Fibroblast of skin of left quadriceps (primary cell): ENCODE measurements around the gene FAAP100.

Source experiments
- DNase-seq, 2 experiments: peaks; one replicate each; pipeline ENCODE4 v3.0.0-alpha.2; 2013; ENCODE audit warnings: low read depth in 2 of 2

FAAP100 gene

GRCh38 chr17:81511804-81512561 lies 40.2 kb downstream of the FAAP100 start:
- DNase-seq: no peak

GRCh38 chr17:81511554-81511803 lies 40.7 kb downstream of the FAAP100 start:
- no peak for DNase-seq

- DNase-seq: no peak
Measured at GRCh38 chr17:81510785-81511553, 41.2 kb downstream of the FAAP100 start.

GRCh38 chr17:81509972-81510784 lies 42.0 kb downstream of the FAAP100 start:
- DNase-seq: no peak

- no peak for DNase-seq
Measured at GRCh38 chr17:81509207-81509971, 42.8 kb downstream of the FAAP100 start.

- no peak for DNase-seq
Measured at GRCh38 chr17:81508639-81509206, 43.4 kb downstream of the FAAP100 start.

GRCh38 chr17:81503619-81504018 lies 48.5 kb downstream of the FAAP100 start:
- DNase-seq: no peak

- no peak for DNase-seq
Measured at GRCh38 chr17:81502471-81503017, 49.6 kb downstream of the FAAP100 start.

GRCh38 chr17:81500047-81500446 lies 52.1 kb downstream of the FAAP100 start:
- no peak for DNase-seq

GRCh38 chr17:81499601-81499970 lies 52.6 kb downstream of the FAAP100 start:
- no peak for DNase-seq

DNA sequence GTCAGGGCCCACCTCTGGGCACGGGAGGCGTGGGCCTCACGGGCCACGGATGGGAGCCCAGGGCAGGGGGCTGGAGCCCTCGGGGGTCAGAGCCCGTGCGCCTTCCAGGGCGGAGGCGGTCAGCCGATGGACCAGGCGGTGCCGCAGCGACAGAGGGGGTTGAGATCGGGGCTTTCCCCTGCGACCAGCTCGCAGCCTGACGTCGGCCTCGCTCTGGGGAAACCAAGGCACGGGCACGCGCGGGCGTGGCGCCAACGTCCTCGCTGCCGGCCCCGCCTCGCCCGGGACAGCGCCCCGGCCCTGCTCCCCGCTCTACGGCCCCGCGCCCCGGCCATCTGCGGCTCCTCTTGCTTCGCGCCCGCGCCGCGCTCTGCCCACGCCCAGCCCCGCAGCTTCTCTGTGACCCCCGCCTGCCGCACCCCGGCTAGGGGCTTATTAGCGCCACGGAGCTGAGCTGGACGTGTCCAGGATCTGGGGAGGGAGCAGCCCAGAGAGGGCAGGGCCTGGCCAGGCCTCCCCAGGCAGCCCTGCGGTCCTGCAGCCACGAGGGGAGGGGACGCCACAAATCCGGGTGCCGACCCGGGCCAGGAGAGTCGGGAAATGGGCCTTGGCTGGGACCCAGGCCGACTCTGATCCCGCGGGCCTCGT lies 53.1 kb downstream of the FAAP100 start:
- DNase-seq: no peak

- no peak for DNase-seq
Measured at GRCh38 chr17:81494626-81495377, 57.4 kb downstream of the FAAP100 start.

DNA sequence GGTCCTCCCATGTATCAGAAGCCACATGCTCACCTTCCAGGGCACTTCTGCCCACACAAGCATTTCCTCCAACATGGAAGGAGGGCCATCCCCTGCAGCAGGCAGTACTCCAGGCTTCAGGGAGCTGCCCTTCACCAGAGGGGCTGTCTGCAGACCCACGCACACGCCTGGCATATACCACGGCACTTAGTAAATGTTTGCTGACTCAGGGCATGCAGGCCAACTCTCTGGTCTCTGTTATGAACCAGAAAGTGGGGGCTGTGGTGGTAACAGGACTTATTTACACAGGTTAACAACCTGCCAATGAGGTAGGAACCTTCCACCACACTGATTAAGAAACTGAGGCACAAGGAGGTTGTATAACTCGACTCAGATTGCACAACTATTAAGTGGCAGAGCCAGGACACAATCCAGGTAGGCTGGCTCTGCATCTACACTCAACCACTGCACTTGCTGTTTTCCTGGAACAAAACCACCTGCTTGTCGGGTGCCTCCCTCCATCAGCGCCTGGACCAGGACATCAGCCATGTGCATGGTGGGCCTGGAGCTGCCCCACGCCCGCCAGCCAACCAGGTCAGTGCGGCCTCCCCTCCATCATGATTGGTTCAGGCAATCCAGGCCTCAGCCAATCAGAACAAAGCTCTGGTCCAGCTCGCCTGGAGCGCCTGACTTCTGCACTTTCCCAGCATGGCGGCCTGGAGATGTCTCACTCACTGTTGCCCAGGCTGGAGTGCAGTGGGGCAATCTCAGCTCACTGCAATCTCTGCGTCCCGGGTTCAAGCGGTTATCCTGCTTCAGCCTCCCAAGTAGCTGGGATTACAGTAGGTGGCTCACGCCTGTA lies 58.7 kb downstream of the FAAP100 start:
- DNase-seq: no peak

DNA sequence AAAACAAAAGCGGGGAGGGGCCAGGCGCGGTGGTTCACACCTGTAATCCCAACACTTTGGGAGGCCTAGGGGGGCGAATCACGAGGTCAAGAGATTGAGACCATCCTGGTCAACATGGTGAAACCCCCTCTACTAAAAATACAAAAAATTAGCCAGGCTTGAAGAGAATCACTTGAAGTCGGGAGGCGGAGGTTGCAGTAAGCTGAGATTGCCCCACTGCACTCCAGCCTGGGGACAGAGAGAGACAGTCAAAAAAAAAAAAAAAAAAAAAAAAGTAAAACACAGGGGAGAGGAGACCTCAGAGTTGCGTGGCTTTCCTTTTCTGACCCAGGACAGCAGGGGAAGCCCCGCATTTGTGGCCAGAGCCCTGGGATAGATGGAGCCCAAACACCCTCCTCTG lies 59.4 kb downstream of the FAAP100 start:
- DNase-seq: no peak

GRCh38 chr17:81492202-81492601 lies 60.0 kb downstream of the FAAP100 start:
- DNase-seq: no peak

GRCh38 chr17:81491761-81492160 lies 60.4 kb downstream of the FAAP100 start:
- DNase-seq: no peak

DNA sequence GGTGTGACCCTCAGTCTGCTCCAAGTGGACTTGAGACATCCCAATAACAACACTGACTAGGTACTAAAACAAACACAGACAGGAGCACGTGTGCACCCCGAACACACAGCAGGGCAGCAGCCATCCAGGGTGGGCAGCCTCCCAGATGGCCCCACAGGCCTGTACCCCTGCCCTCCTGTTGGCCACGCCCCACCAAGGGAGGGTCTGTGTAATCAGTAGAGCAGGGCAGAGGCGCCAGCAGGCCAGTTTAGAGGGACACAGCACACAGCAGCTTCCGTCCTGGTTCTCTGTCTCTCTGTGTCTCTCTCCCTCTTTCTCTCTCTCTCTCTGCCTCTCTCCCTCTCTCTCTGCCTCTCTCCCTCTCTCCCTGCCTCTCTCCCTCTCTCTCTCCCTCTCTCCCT lies 61.0 kb downstream of the FAAP100 start:
- DNase-seq: no peak

- DNase-seq: no peak
Measured at GRCh38 chr17:81489998-81490992, 61.9 kb downstream of the FAAP100 start.
